ENCODE data around the gene MAP1LC3B2.

The MAP1LC3B2 gene

DNA sequence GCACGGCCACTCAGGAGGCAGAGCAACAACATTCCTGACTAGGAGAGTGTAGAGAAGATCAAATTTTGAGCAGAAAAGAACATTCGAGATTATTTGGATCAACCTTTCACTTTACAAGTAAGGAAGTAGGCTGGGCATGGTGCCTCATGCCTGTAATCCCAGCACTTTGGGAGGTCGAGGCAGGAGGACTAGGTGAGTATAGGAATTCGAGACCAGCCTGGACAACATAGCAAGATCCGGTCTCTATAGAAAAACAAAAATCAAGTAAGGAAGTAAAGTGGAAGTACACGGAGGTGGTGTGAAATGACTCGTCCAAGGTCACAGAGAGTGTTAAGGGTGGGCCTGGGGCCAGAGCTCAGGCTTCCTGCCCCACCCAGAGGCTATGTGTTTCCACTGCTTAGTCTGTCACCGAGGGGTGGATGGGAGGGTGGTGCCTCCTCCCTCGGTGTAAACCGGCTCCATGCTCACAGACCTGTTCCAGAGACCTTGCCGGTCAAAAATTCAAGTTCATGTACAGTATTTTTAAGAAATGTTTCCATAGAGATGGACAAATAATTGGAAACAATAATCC, 51.9 kb downstream of the MAP1LC3B2 start:
- no peak for TF ChIP-seq CTCF (IDR thresholded peaks at IDR 0.05; ENCODE audit: control insufficient read depth, insufficient read depth, low read depth, low read length, missing control alignments)
- no peak overlapping the region for H3K4me3 ChIP-seq (ENCODE audit: control insufficient read depth, low read depth, low read length)
- no peak for DNase-seq (ENCODE audit: low read depth)

- no peak overlapping the region for H3K4me3 ChIP-seq (ENCODE audit: control insufficient read depth, low read depth, low read length)
- no peak for DNase-seq (ENCODE audit: low read depth)
- no peak for TF ChIP-seq CTCF (IDR thresholded peaks at IDR 0.05; ENCODE audit: control insufficient read depth, insufficient read depth, low read depth, low read length, missing control alignments)
Measured at GRCh38 chr12:116612436-116612835, 53.3 kb downstream of the MAP1LC3B2 start.

- no peak overlapping the region for H3K4me3 ChIP-seq (ENCODE audit: control insufficient read depth, low read depth, low read length)
- TF ChIP-seq CTCF (IDR thresholded peaks at IDR 0.05; ENCODE audit: control insufficient read depth, insufficient read depth, low read depth, low read length, missing control alignments), result no peak
- DNase-seq (ENCODE audit: low read depth), result no peak
Measured at GRCh38 chr12:116613256-116613655, 54.1 kb downstream of the MAP1LC3B2 start.

DNA sequence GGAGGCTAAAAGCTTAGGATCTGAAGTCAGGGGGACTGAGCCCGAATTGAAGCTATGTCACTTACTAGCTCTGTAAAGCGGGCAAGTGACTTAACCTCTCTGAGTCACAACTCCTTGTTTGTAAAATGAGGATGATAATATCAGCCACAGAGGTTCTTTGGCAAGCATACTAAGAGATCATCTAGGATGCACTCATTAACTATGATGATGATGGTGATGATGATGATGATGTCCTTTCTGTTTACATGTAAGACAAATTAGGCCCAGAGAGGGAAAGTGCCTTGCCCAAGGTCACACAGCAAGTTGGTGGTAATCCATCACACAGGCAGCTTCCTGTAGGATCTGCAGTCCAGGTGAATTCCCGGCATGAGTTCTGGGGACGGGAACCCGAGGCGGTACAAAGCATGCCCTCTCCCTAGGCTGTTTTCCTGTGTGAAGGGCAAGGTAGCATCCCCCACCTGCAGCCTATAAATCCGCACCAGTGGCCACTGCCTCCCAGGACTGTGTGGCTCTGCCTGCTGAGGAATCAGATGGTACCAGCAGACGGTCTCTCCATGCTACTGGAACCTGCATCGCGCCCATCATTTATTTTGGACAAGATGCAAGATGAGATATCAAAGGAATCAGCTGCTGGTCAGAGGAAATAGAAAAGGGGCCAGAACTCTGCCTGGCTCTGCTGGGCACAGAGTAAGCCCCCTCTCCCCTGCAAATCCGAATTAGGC, 55.2 kb downstream of the MAP1LC3B2 start:
- no peak for TF ChIP-seq CTCF (IDR thresholded peaks at IDR 0.05; ENCODE audit: control insufficient read depth, insufficient read depth, low read depth, low read length, missing control alignments)
- no peak overlapping the region for H3K4me3 ChIP-seq (ENCODE audit: control insufficient read depth, low read depth, low read length)
- no peak for DNase-seq (ENCODE audit: low read depth)

GRCh38 chr12:116615141-116615861, 56.1 kb downstream of the MAP1LC3B2 start:
- no peak for DNase-seq (ENCODE audit: low read depth)
- H3K4me3 ChIP-seq (ENCODE audit: control insufficient read depth, low read depth, low read length), result no peak overlapping the region
- no peak for TF ChIP-seq CTCF (IDR thresholded peaks at IDR 0.05; ENCODE audit: control insufficient read depth, insufficient read depth, low read depth, low read length, missing control alignments)

- TF ChIP-seq CTCF (IDR thresholded peaks at IDR 0.05; ENCODE audit: control insufficient read depth, insufficient read depth, low read depth, low read length, missing control alignments), result no peak
- DNase-seq (ENCODE audit: low read depth), result no peak
- no peak overlapping the region for H3K4me3 ChIP-seq (ENCODE audit: control insufficient read depth, low read depth, low read length)
Measured at GRCh38 chr12:116616536-116617248, 57.5 kb downstream of the MAP1LC3B2 start.
